Gastroesophageal sphincter (tissue), 3 donors: ENCODE results near the gene NPRL2.

ENCODE experiments used
- CTCF ChIP-seq, 4 experiments: fragments of 200-600 bp in 2 of 4; fragments of 450-650 bp in 2 of 4; sonication (generic) in 1 of 4; IDR thresholded peaks; one replicate each; pipeline ENCODE4 v1.5.1; 2017 to 2019; ENCODE audit warnings: antibody characterized with exemption in 4 of 4, mild to moderate bottlenecking in 2 of 4, moderate library complexity in 2 of 4
- POLR2A ChIP-seq, 2 donors: fragments of 450-650 bp; IDR thresholded peaks; one replicate each; pipeline ENCODE4 v1.6.1; 2017; ENCODE audit warnings: antibody characterized with exemption in 2 of 2, mild to moderate bottlenecking in 2 of 2, moderate library complexity in 1 of 2
- POLR2AphosphoS5 ChIP-seq: sonication (generic); formaldehyde crosslinking; IDR thresholded peaks from one replicate; pipeline ENCODE4 v1.6.1; 2017; ENCODE audit warnings: antibody characterized with exemption

GRCh38 chr3:50318615-50319014 is 32.0 kb downstream of the NPRL2 start:
- TF ChIP-seq CTCF (IDR thresholded peaks at IDR 0.05) (no peak), POLR2A (IDR thresholded peaks at IDR 0.05) (no peak), POLR2AphosphoS5 (no peak)
